ENCODE results near the gene UPK1B. TPM values are rescaled to one million over a fixed set of nuclear protein-coding genes. Genes with fewer than 3 reads are reported as not detected.
"Not testable (repeated sequence)": the region's sequence is repeated elsewhere in the genome, so short reads cannot be mapped to it uniquely, and the experiment has no call there.

Gene UPK1B
- total and polyA plus RNA-seq, 9 of the 15 experiments (the other 6 are each of a cell fraction or from before 2014, with no cell fraction given): 0.22 to 1.2 (median 0.51) TPM

DNA sequence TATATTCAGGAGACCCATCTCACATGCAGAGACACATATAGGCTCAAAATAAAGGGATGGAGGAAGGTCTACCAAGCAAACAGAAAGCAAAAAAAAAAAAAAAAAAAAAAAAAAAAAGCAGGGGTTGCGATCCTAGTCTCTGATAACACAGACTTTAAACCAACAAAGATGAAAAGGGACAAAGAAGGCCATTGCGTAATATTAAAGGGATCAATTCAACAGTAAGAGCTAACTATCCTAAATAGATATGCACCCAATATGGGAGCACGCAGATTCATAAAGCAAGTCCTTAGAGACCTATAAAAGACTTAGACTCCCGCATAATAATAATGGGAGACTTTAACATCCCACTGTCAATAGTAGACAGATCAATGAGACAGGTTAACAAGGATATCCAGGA, 41.1 kb upstream of the UPK1B start:
- H3K36me3 ChIP-seq (ENCODE audit: control insufficient read depth, insufficient read depth, low read length); H2AFZ ChIP-seq (ENCODE audit: low read depth, low read length); BruUV-seq (replicated peaks); POLR2A ChIA-PET; H3K27me3 ChIP-seq (ENCODE audit: control insufficient read depth in 2 of 2, insufficient read depth in 2 of 2, low read length in 2 of 2); H3K4me1 ChIP-seq (replicated peaks in 1 of 2; ENCODE audit: control insufficient read depth in 2 of 2, insufficient read depth in 2 of 2, low read length in 2 of 2); H3K9me1 ChIP-seq (ENCODE audit: control insufficient read depth, insufficient read depth, low read length); ATAC-seq; H4K20me1 ChIP-seq (replicated peaks; ENCODE audit: control insufficient read depth, insufficient read depth, low read length); H3K4me2 ChIP-seq (ENCODE audit: insufficient read depth, low read length); H3K27ac ChIP-seq (ENCODE audit: extremely low read depth, low read depth, low read length); intact Hi-C loops (cut with micrococcal nuclease); FAIRE-seq; H3K79me2 ChIP-seq (ENCODE audit: control insufficient read depth, insufficient read depth, low read length); H3K9ac ChIP-seq (ENCODE audit: insufficient read depth in 1 of 2, low read depth in 2 of 2, low read length in 2 of 2); H3K4me3 ChIP-seq; CTCF ChIA-PET (ENCODE audit: low intra/inter-chr PET ratio); DNase-seq (ENCODE audit: extremely low read depth in 1 of 4, low spot score in 3 of 4); H3K9me3 ChIP-seq (replicated peaks; ENCODE audit: control insufficient read depth, insufficient read depth, low read depth, low read length); TF ChIP-seq CEBPG (CRISPR knock-in tag; IDR thresholded peaks at IDR 0.05): not testable (repeated sequence)
- 13% methylated on average over 3 of the region's 4 CpGs for WGBS (ENCODE audit: insufficient coverage, low coverage, missing lambda C conversion rate)
- TF ChIP-seq CEBPB (tag; IDR thresholded peaks at IDR 0.05) (peak; percentile 47), CEBPG (tag; conservative IDR thresholded peaks at IDR 0.05 in 1 of 2, IDR thresholded peaks at IDR 0.05 in 1 of 2) (peak in 1 of 2 experiments; percentile 29; a peak in 1 of 4 replicates)
- in situ Hi-C loops (cut with MboI): loop anchor here (25.0 kb wide), 1 partner anchor 555 kb away; the partner anchor contains the start of gene COX17

DNA sequence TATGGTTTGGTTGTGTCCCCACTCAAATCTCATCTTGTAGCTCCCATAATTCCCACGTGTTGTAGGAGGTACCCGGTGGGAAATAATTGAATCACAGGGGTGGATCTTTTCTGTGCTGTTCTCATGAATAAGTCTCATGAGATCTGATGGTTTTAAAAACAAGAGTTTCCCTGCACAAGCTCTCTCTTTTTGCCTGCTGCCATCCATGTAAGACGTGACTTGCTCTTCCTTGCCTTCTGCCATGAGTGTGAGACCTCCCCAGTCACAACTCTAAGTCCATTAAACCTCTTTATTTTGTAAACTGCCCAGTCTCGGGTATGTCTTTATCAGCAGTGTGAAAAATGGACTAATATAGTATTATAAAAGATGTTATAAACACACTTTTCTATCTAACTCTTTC, 34.0 kb upstream of the UPK1B start:
- 0% methylated on average over 4 of the region's 4 CpGs for WGBS (ENCODE audit: insufficient coverage, low coverage, missing lambda C conversion rate)

More for the DNA sequence above, 34.0 kb upstream of the UPK1B start:
- H3K4me1 ChIP-seq (replicated peaks in 1 of 2; ENCODE audit: control insufficient read depth in 2 of 2, insufficient read depth in 2 of 2, low read length in 2 of 2); POLR2A ChIA-PET; CTCF ChIA-PET (ENCODE audit: low intra/inter-chr PET ratio); H4K20me1 ChIP-seq (replicated peaks; ENCODE audit: control insufficient read depth, insufficient read depth, low read length); H3K9me3 ChIP-seq (replicated peaks; ENCODE audit: control insufficient read depth, insufficient read depth, low read depth, low read length); intact Hi-C loops (cut with micrococcal nuclease); H3K27ac ChIP-seq (ENCODE audit: extremely low read depth, low read depth, low read length); ATAC-seq; H3K79me2 ChIP-seq (ENCODE audit: control insufficient read depth, insufficient read depth, low read length); H3K4me3 ChIP-seq; BruUV-seq (replicated peaks); FAIRE-seq; H3K36me3 ChIP-seq (ENCODE audit: control insufficient read depth, insufficient read depth, low read length); DNase-seq (ENCODE audit: extremely low read depth in 1 of 4, low spot score in 3 of 4); H3K9ac ChIP-seq (ENCODE audit: insufficient read depth in 1 of 2, low read depth in 2 of 2, low read length in 2 of 2); H2AFZ ChIP-seq (ENCODE audit: low read depth, low read length); H3K27me3 ChIP-seq (ENCODE audit: control insufficient read depth in 2 of 2, insufficient read depth in 2 of 2, low read length in 2 of 2); H3K9me1 ChIP-seq (ENCODE audit: control insufficient read depth, insufficient read depth, low read length); H3K4me2 ChIP-seq (ENCODE audit: insufficient read depth, low read length): not testable (repeated sequence)
- in situ Hi-C loops (cut with MboI): loop anchor here (25.0 kb wide), 1 partner anchor 548 kb away; the partner anchor contains the start of gene COX17
- peak; percentile 91 for TF ChIP-seq ZNF431 (CRISPR knock-in tag; IDR thresholded peaks at IDR 0.05)
